Measurements from ENCODE around the gene PIEZO2.

- TF ChIP-seq, protein P1, sequence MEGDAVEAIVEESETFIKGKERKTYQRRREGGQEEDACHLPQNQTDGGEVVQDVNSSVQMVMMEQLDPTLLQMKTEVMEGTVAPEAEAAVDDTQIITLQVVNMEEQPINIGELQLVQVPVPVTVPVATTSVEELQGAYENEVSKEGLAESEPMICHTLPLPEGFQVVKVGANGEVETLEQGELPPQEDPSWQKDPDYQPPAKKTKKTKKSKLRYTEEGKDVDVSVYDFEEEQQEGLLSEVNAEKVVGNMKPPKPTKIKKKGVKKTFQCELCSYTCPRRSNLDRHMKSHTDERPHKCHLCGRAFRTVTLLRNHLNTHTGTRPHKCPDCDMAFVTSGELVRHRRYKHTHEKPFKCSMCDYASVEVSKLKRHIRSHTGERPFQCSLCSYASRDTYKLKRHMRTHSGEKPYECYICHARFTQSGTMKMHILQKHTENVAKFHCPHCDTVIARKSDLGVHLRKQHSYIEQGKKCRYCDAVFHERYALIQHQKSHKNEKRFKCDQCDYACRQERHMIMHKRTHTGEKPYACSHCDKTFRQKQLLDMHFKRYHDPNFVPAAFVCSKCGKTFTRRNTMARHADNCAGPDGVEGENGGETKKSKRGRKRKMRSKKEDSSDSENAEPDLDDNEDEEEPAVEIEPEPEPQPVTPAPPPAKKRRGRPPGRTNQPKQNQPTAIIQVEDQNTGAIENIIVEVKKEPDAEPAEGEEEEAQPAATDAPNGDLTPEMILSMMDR (IDR thresholded peaks at IDR 0.05; ENCODE audit: insufficient read depth, low read length), result no peak
- no peak for TF ChIP-seq POLR2AphosphoS5 (IDR thresholded peaks at IDR 0.05; ENCODE audit: low read depth)
Measured at GRCh38 chr18:11179959-11180519, 30.7 kb upstream of the PIEZO2 start.
